Karpas-422 (cell line): ENCODE measurements around the gene HSPB6. TPM values are rescaled to one million over a fixed set of nuclear protein-coding genes. Genes with fewer than 3 reads are reported as not detected.

Experiments used
- DNase-seq: peaks from one replicate; pipeline ENCODE4 v3.0.0-alpha.2; 2015
- H2AFZ ChIP-seq: fragments of 200-600 bp; sonication (generic); 2 replicates; pipeline ENCODE4 v1.6.1; 2014; ENCODE audit warnings: antibody characterized with exemption, low read length, mixed read lengths
- H3K27ac ChIP-seq: fragments of 200-600 bp; sonication (generic); 2 replicates; pipeline ENCODE4 v1.5.1; 2014; ENCODE audit warnings: mild to moderate bottlenecking, low read length, moderate library complexity
- H3K27me3 ChIP-seq: fragments of 200-600 bp; sonication (generic); 2 replicates; pipeline ENCODE4 v1.6.1; 2014; ENCODE audit warnings: low read length, mixed read lengths
- H3K36me3 ChIP-seq: fragments of 200-600 bp; sonication (generic); 2 replicates; pipeline ENCODE4 v1.6.1; 2014; ENCODE audit warnings: low read length, mixed read lengths; ENCODE audit not compliant: insufficient read depth
- H3K4me1 ChIP-seq: fragments of 200-600 bp; sonication (generic); 2 replicates; pipeline ENCODE4 v1.6.1; 2014; ENCODE audit warnings: mild to moderate bottlenecking, low read length, mixed read lengths
- H3K4me2 ChIP-seq: fragments of 200-600 bp; sonication (generic); 2 replicates; pipeline ENCODE4 v1.6.1; 2014; ENCODE audit warnings: low read length, low read depth, mild to moderate bottlenecking; ENCODE audit not compliant: poor library complexity, severe bottlenecking
- H3K4me3 ChIP-seq: fragments of 200-600 bp; sonication (generic); 2 replicates; pipeline ENCODE4 v1.5.1; 2014; ENCODE audit warnings: mild to moderate bottlenecking, antibody characterized with exemption, low read length, mixed read lengths
- H3K79me2 ChIP-seq: fragments of 200-600 bp; sonication (generic); 2 replicates; pipeline ENCODE4 v1.6.1; 2014; ENCODE audit warnings: mild to moderate bottlenecking, low read length, mixed read lengths
- H3K9ac ChIP-seq: fragments of 200-600 bp; sonication (generic); 2 replicates; pipeline ENCODE4 v1.6.0; 2014; ENCODE audit warnings: low read length
- H3K9me2 ChIP-seq: fragments of 200-600 bp; sonication (generic), shearing (Covaris generic); replicated peaks from 2 replicates; pipeline ENCODE4 v1.6.0; 2014; ENCODE audit warnings: mild to moderate bottlenecking, low read length, moderate library complexity; ENCODE audit not compliant: insufficient read depth
- H3K9me3 ChIP-seq: fragments of 300-700, 200-600 bp; sonication (generic); 2 replicates; pipeline ENCODE4 v1.6.1; 2014; ENCODE audit warnings: low read length, mixed read lengths
- H4K20me1 ChIP-seq: fragments of 200-600 bp; sonication (generic); 2 replicates; pipeline ENCODE4 v1.6.1; 2014; ENCODE audit warnings: mild to moderate bottlenecking, antibody characterized with exemption, low read length, low read depth; ENCODE audit not compliant: insufficient read depth
- total RNA-seq: library from RNA; depleted of rRNA; stranded (reverse); fragments of >200 nt; shearing (Covaris generic); gene quantifications from 2 replicates; pipeline ENCODE4 v1.2.3, GENCODE V29; 2014; ENCODE audit warnings: low replicate concordance

The HSPB6 gene
- total RNA-seq, 1 experiment from 2014 or later: 1.5 TPM

GRCh38 chr19:35766571-35767104 is 9.8 kb upstream of the HSPB6 start:
- Histone ChIP-seq H3K4me1 (peaks cover 5% of the 10 kb centered on the region), H3K4me2 (no peak overlapping the region), H3K9ac (no peak overlapping the region), H3K36me3 (no peaks in the 10 kb centered on the region), H2AFZ (no peak overlapping the region), H3K4me3 (no peak overlapping the region), H3K27ac (no peak overlapping the region), H3K9me3 (no peaks in the 10 kb centered on the region), H3K9me2 (no peaks in the 10 kb centered on the region), H4K20me1 (peaks cover 3% of the 10 kb centered on the region; the same call in 1 of the 2 replicates), H3K27me3 (no peaks in the 10 kb centered on the region), H3K79me2 (no peaks in the 10 kb centered on the region)
- DNase-seq: no peak

GRCh38 chr19:35764432-35765315 is 7.8 kb upstream of the HSPB6 start:
- H2AFZ ChIP-seq: no peak overlapping the region
- H3K9me3 ChIP-seq: no peaks in the 10 kb centered on the region
- H3K36me3 ChIP-seq: peaks cover 11% of the 10 kb centered on the region
- H4K20me1 ChIP-seq: peaks cover 3% of the 10 kb centered on the region; the same call in 1 of the 2 replicates
- no peaks in the 10 kb centered on the region for H3K27me3 ChIP-seq
- no peak for DNase-seq
- no peaks in the 10 kb centered on the region for H3K9me2 ChIP-seq
- H3K79me2 ChIP-seq: peaks cover 7% of the 10 kb centered on the region
- H3K27ac ChIP-seq: no peak overlapping the region
- no peak overlapping the region for H3K4me3 ChIP-seq
- no peak overlapping the region for H3K9ac ChIP-seq
- H3K4me1 ChIP-seq: peaks cover 6% of the 10 kb centered on the region
- H3K4me2 ChIP-seq: no peak overlapping the region

GRCh38 chr19:35760711-35761349 is 4.0 kb upstream of the HSPB6 start:
- peaks cover 13% of the 10 kb centered on the region for H3K36me3 ChIP-seq
- H3K4me3 ChIP-seq: no peak overlapping the region
- H3K4me1 ChIP-seq: peaks cover 22% of the 10 kb centered on the region
- no peak overlapping the region for H2AFZ ChIP-seq
- H3K79me2 ChIP-seq: peaks cover 23% of the 10 kb centered on the region
- no peak overlapping the region for H3K27ac ChIP-seq
- H3K27me3 ChIP-seq: no peaks in the 10 kb centered on the region
- no peak for DNase-seq
- no peaks in the 10 kb centered on the region for H3K9me3 ChIP-seq
- no peak overlapping the region for H3K9ac ChIP-seq
- H3K9me2 ChIP-seq: no peaks in the 10 kb centered on the region
- peaks cover 10% of the 10 kb centered on the region; the same call in 1 of the 2 replicates for H4K20me1 ChIP-seq
- no peak overlapping the region for H3K4me2 ChIP-seq

DNA sequence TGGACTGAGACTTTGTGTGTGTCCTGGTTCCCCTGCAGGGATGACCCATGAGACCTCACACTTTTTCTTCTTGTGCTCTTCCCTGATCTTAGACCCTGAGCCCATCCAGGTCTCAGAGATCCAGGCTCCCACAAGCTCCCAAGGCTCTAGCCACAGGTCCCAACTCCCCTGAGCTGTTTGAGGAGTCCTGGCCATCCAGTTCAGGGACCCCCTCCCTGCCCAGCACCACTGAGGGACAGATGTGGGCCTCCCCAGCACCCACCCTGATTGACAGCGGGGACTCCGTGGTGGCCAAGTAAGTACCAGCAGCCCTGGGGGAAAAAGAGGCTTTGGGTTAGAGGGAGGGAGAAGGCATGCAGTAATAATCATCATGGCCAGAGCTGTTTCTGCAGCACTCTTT is 2.9 kb upstream of the HSPB6 start:
- no peaks in the 10 kb centered on the region for H3K9me2 ChIP-seq
- peaks cover 22% of the 10 kb centered on the region for H3K4me1 ChIP-seq
- H3K4me2 ChIP-seq: peak overlapping the region; percentile 65
- H3K9me3 ChIP-seq: no peaks in the 10 kb centered on the region
- H3K36me3 ChIP-seq: peaks cover 13% of the 10 kb centered on the region
- H3K4me3 ChIP-seq: no peak overlapping the region
- no peak overlapping the region for H3K9ac ChIP-seq
- DNase-seq: no peak
- H3K27me3 ChIP-seq: no peaks in the 10 kb centered on the region
- H3K27ac ChIP-seq: no peak overlapping the region
- H2AFZ ChIP-seq: no peak overlapping the region
- H4K20me1 ChIP-seq: peaks cover 10% of the 10 kb centered on the region; the same call in 1 of the 2 replicates
- H3K79me2 ChIP-seq: peaks cover 23% of the 10 kb centered on the region

- Histone ChIP-seq H3K4me1 (peaks cover 22% of the 10 kb centered on the region), H3K79me2 (peaks cover 23% of the 10 kb centered on the region), H3K27me3 (no peaks in the 10 kb centered on the region), H3K9me3 (no peaks in the 10 kb centered on the region), H2AFZ (no peak within 1 kb of the TSS), H3K36me3 (peaks cover 13% of the 10 kb centered on the region), H3K9me2 (no peaks in the 10 kb centered on the region), H3K9ac (peak within 1 kb of the TSS; percentile 85), H3K4me3 (peak within 1 kb of the TSS; percentile 83), H3K4me2 (peak within 1 kb of the TSS; percentile 89), H4K20me1 (peaks cover 10% of the 10 kb centered on the region; the same call in 1 of the 2 replicates), H3K27ac (peak within 1 kb of the TSS; percentile 88)
- peak; percentile 100 for DNase-seq
Measured at GRCh38 chr19:35757749-35758608, 1.1 kb upstream of the HSPB6 start, which contains the start of gene PROSER3. TSS of gene PROSER3 (plus strand) at chr19:35758176. CDS start at chr19:35758216, 40 bp downstream.

DNA sequence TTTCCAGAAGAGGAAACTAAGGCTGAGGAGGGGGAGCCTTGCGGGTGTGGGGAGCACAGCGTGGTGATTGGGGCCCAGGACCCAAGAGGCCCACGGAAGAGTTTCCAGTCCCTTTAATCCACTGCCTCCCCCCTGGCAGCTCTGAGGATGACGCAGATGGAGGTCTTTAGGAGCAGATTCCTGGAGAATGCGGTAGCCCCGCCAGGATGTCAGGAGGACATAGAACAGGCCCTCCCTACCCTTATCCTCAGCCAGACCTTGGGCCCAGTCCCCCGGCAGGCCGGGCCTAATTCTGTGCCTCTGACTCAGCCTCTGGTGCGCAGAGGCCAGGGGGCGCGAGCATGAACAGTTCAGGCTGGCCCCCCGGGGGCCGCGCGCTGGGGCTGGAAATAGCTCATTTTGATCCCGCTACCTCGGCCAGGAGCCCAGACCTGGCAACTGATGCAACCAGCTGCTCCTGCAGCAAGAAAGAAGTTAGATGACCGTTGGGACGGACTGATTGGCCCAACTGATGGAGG is 461 bp upstream of the HSPB6 start:
- Histone ChIP-seq H2AFZ (no peak overlapping the region), H3K9me2 (no peaks in the 10 kb centered on the region), H4K20me1 (peaks cover 10% of the 10 kb centered on the region; the same call in 1 of the 2 replicates), H3K27me3 (no peaks in the 10 kb centered on the region), H3K36me3 (peaks cover 13% of the 10 kb centered on the region), H3K4me2 (peak overlapping the region; percentile 89), H3K27ac (peak overlapping the region; percentile 88), H3K9me3 (no peaks in the 10 kb centered on the region), H3K79me2 (peaks cover 23% of the 10 kb centered on the region), H3K4me1 (peaks cover 22% of the 10 kb centered on the region), H3K9ac (peak overlapping the region; percentile 85), H3K4me3 (peak overlapping the region; percentile 83)
- peak; percentile 84 for DNase-seq

GRCh38 chr19:35755550-35756376 is 1.1 kb downstream of the HSPB6 start:
- H3K27ac ChIP-seq: no peak overlapping the region
- H3K4me2 ChIP-seq: no peak overlapping the region
- no peaks in the 10 kb centered on the region for H3K9me3 ChIP-seq
- H3K79me2 ChIP-seq: peaks cover 23% of the 10 kb centered on the region
- H3K27me3 ChIP-seq: no peaks in the 10 kb centered on the region
- no peaks in the 10 kb centered on the region for H3K9me2 ChIP-seq
- H4K20me1 ChIP-seq: peaks cover 10% of the 10 kb centered on the region; the same call in 1 of the 2 replicates
- H3K36me3 ChIP-seq: peaks cover 11% of the 10 kb centered on the region
- no peak for DNase-seq
- no peak overlapping the region for H3K9ac ChIP-seq
- H2AFZ ChIP-seq: no peak overlapping the region
- H3K4me1 ChIP-seq: peaks cover 22% of the 10 kb centered on the region
- no peak overlapping the region for H3K4me3 ChIP-seq
